Gastrocnemius medialis (tissue), 4 donors: Measurements from ENCODE around the gene HSD11B2.

Experiments
- POLR2A ChIP-seq, 2 donors: fragments of 450-650 bp; IDR thresholded peaks; one replicate each; pipeline ENCODE4 v1.6.1; 2017; ENCODE audit warnings: antibody characterized with exemption in 2 of 2, mild to moderate bottlenecking in 2 of 2, moderate library complexity in 2 of 2
- TF ChIP-seq, protein P1 (sequence below), 5 experiments: fragments of 450-650 bp in 3 of 5; fragments of 200-600 bp in 2 of 5; sonication (generic) in 2 of 5; IDR thresholded peaks in 4 of 5; conservative IDR thresholded peaks in 1 of 5; 1 replicate in 4 of 5; 2 replicates in 1 of 5; pipeline ENCODE4 v1.5.1; 2016 to 2019; ENCODE audit warnings: antibody characterized with exemption in 5 of 5, mild to moderate bottlenecking in 3 of 5, moderate library complexity in 3 of 5

- no peak for TF ChIP-seq POLR2A (IDR thresholded peaks at IDR 0.05)
- TF ChIP-seq, protein P1, sequence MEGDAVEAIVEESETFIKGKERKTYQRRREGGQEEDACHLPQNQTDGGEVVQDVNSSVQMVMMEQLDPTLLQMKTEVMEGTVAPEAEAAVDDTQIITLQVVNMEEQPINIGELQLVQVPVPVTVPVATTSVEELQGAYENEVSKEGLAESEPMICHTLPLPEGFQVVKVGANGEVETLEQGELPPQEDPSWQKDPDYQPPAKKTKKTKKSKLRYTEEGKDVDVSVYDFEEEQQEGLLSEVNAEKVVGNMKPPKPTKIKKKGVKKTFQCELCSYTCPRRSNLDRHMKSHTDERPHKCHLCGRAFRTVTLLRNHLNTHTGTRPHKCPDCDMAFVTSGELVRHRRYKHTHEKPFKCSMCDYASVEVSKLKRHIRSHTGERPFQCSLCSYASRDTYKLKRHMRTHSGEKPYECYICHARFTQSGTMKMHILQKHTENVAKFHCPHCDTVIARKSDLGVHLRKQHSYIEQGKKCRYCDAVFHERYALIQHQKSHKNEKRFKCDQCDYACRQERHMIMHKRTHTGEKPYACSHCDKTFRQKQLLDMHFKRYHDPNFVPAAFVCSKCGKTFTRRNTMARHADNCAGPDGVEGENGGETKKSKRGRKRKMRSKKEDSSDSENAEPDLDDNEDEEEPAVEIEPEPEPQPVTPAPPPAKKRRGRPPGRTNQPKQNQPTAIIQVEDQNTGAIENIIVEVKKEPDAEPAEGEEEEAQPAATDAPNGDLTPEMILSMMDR (IDR thresholded peaks at IDR 0.05 in 4 of 5, conservative IDR thresholded peaks at IDR 0.05 in 1 of 5): no peak
Observed at GRCh38 chr16:67413978-67414911, 16.7 kb upstream of the HSD11B2 start.
